Measurements from ENCODE around the gene SYT6.

- TF ChIP-seq POLR2A (IDR thresholded peaks at IDR 0.05) (no peak), CTCF (IDR thresholded peaks at IDR 0.05 in 8 of 11, conservative IDR thresholded peaks at IDR 0.05 in 3 of 11) (no peak), POLR2AphosphoS5 (IDR thresholded peaks at IDR 0.05) (no peak)
These were observed 51.5 kb downstream of the SYT6 start for GRCh38 chr1:114102136-114102535.
